Spinal cord (tissue), 10 donors: ENCODE results near the gene FDXACB1. TPM values are rescaled to one million over a fixed set of nuclear protein-coding genes. Genes with fewer than 3 reads are reported as not detected.
"Not testable (repeated sequence)": the region's sequence is repeated elsewhere in the genome, so short reads cannot be mapped to it uniquely, and the experiment has no call there.

ENCODE experiments used
- DNase-seq, 6 donors: peaks; one replicate each; pipeline versions ENCODE4 v3.0.0 to v3.0.0-alpha.2; 2013 to 2015; ENCODE audit warnings: low spot score in 6 of 6, low read depth in 4 of 6
- H3K27ac ChIP-seq: one replicate; pipeline ENCODE4 v1.5.1; 2013; ENCODE audit warnings: low read depth, low read length, control low read depth
- H3K27me3 ChIP-seq: one replicate; pipeline ENCODE4 v1.6.1; 2013; ENCODE audit warnings: low read length; ENCODE audit not compliant: control insufficient read depth, insufficient read depth
- H3K36me3 ChIP-seq: one replicate; pipeline ENCODE4 v1.6.1; 2013; ENCODE audit warnings: low read length; ENCODE audit not compliant: control insufficient read depth, insufficient read depth
- H3K4me1 ChIP-seq: one replicate; pipeline ENCODE4 v1.6.1; 2013; ENCODE audit warnings: low read length; ENCODE audit not compliant: control insufficient read depth, insufficient read depth
- H3K4me3 ChIP-seq: one replicate; pipeline ENCODE4 v1.5.1; 2013; ENCODE audit warnings: low read depth, low read length, control low read depth
- H3K9me3 ChIP-seq: one replicate; pipeline ENCODE4 v1.6.1; 2013; ENCODE audit warnings: low read length; ENCODE audit not compliant: control insufficient read depth, insufficient read depth
- WGBS: methylation state at CpG from one replicate; pipeline ENCODE4 v1.1.5; 2013; ENCODE audit warnings: missing lambda C conversion rate; ENCODE audit not compliant: insufficient coverage; 5-methylcytosine and 5-hydroxymethylcytosine counted together
- polyA plus RNA-seq, 2 donors: library from polyadenylated mRNA; unstranded; fragments of 120-200 nt; gene quantifications; one replicate each; pipeline ENCODE4 v1.2.1, GENCODE V29; 2013; ENCODE audit not compliant: insufficient read length in 2 of 2
- total RNA-seq, 2 donors: library from RNA; depleted of rRNA in 1 of 2; stranded (reverse); fragments of 120-200 nt in 1 of 2; fragments of >200 nt in 1 of 2; gene quantifications; one replicate each; pipeline versions ENCODE4 v1.2.3 to v1.2.4, GENCODE V29; 2013 to 2014
- donor health status: healthy.

FDXACB1 gene
- total and polyA plus RNA-seq, 4 donors = 4.4 to 7.1 (median 4.7) TPM

DNA sequence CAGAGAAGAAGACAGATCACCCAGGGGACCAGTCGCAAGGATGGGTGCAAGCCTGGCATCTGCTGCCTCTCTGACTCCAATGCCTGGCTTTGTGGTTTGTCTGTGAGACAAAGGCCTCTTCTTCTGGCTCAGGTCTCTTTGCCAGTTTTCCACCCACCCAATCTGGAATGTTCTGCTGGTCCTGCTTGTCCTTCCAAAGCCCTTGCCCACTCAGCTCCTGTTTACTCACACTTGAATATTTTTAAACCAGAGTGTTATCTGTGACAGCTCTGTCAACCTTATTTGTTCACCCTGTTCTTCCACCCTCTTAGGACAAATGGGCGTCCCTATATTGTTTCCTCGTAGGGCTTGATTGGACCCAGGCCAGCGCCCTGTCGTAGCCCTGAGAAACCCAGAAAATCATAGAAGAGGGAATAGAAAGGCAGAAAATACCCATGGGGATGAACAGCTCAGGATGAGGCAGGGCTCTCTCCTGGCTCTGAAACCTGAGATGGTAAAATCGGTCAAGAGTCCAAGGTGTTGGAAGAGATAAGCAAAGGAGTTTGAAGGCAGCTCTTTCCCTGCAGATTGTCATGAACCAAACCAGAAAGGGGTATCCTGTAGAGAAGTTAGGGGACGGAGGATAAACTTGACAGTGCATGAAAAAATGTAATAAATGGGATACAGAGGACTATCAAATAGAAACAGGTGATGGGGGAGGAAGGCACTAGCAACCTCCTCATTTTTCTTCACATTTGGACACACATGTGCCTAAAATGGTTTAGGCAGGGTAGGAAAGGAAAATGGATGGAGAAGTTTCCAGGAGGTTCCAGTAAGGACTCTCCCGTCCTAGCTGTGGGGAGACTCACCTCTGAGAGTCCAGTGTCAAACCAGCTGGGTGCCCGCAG, 32.0 kb upstream of the FDXACB1 start:
- Histone ChIP-seq H3K27me3 (no peaks in the 10 kb centered on the region), H3K9me3 (no peaks in the 10 kb centered on the region), H3K27ac (peak overlapping the region; percentile 87), H3K36me3 (no peaks in the 10 kb centered on the region), H3K4me3 (peak overlapping the region; percentile 4), H3K4me1 (peaks cover 33% of the 10 kb centered on the region)
- DNase-seq = peak in 1 of 6 donors; percentile 57
- WGBS = 71% methylated on average over 9 of the region's 9 CpGs

DNA sequence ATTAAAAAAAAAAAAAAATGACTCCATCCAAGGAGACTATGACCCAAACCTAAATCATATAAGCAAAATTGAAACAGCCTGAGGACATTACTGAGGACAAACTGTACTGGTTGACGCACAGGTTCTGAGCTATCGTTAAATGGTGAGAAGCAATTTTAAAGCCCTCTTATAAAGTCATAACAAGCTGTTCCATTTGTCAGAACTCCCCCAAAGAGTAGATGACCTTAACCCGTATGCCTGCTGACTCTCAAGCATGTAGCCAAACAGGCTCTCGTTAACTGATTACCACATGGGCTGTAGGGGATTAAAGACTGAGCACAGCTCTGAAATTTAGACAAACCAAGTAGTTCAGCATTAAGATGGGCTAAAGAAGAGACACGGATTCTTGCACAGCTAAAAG, 30.4 kb upstream of the FDXACB1 start:
- no peaks in the 10 kb centered on the region for H3K27me3 ChIP-seq
- H3K9me3 ChIP-seq = no peaks in the 10 kb centered on the region
- H3K36me3 ChIP-seq = no peaks in the 10 kb centered on the region
- peak in 1 of 6 donors; percentile 19 for DNase-seq
- WGBS = 92% methylated on average over 2 of the region's 5 CpGs
- H3K4me3 ChIP-seq = no peak overlapping the region
- no peak overlapping the region for H3K27ac ChIP-seq
- peaks cover 33% of the 10 kb centered on the region for H3K4me1 ChIP-seq

DNA sequence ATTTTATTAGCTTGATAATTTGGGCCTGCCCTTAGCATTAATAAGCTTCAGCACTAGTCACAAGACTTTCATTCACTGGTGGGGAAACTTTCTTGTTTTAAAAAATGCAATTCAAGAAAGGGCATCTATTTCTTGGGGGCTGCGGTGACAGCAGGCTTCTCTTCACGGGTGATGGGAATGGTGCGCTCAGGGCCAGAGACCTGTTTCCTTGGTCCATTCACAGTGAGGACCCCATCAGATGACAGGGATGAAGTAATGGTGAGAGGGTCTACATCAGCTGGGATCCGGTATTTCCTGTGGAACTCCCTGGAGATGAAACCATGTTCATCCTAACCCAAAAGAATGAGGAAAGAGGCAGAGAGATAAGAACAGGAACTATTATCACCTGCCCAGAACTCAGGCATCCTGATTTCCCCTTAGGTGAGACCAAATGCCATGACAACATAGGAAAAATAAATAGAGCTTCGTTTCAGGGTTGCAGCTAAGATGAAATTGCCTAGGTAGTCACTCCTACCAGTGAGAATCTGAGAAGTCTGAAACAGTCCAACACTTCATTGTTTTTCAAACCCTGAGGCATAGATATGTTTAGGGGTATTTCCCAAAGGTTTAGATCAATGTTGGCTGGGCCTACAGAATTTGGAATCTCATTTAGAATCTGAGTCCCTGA, 29.8 kb upstream of the FDXACB1 start:
- WGBS = 93% methylated on average over 3 of the region's 5 CpGs
- Histone ChIP-seq H3K27me3 (no peaks in the 10 kb centered on the region), H3K4me3 (no peak overlapping the region), H3K4me1 (peaks cover 27% of the 10 kb centered on the region), H3K36me3 (no peaks in the 10 kb centered on the region), H3K27ac (no peak overlapping the region), H3K9me3 (no peaks in the 10 kb centered on the region)
- no peak for DNase-seq

DNA sequence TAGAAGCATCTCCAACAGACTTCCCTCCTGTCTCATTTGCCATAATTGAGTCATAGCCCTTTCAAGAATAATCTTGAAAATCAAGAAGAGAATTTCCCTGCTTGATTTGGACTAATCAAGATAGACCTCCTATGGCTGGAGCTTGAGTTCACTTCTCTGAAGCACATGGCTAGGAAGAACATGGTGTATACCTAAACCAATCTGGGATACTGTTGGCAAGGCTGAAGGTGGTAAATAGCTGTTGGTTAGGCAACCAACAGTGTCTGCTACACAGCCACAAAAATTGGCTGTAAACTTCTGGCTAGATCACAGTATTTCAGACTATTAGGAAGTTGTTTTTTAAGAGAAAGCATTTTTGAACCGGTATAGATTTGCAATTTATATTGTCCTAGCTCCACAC, 27.7 kb upstream of the FDXACB1 start:
- no peaks in the 10 kb centered on the region for H3K27me3 ChIP-seq
- no peak overlapping the region for H3K4me3 ChIP-seq
- peaks cover 7% of the 10 kb centered on the region for H3K4me1 ChIP-seq
- no peak overlapping the region for H3K27ac ChIP-seq
- no peak for DNase-seq
- WGBS = no CpG with 5 or more reads among the region's 1 CpG
- no peaks in the 10 kb centered on the region for H3K36me3 ChIP-seq
- H3K9me3 ChIP-seq = no peaks in the 10 kb centered on the region

DNA sequence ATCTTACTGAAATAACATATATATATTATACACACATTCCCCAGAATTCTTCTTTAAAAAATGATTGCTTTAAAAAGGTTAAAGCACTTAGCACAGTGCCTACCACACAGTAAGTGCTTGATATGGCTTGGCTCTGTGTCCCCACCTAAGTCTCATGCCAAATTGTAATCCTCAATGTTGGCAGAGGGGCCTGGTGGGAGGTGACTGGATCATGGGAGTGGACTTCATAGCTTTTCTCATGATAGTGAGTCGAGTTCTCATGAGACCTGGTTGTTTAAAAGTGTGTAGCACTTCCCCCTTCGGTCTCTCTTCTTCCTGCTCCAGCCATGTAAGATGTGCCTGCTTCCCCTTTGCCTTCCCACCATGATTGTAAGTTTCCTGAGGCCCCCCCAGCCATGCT, 26.4 kb upstream of the FDXACB1 start:
- Histone ChIP-seq H3K27ac (no peak overlapping the region), H3K4me1 (no peaks in the 10 kb centered on the region), H3K36me3 (no peaks in the 10 kb centered on the region), H3K27me3 (no peaks in the 10 kb centered on the region), H3K4me3 (no peak overlapping the region), H3K9me3 (no peaks in the 10 kb centered on the region)
- no peak for DNase-seq
- no CpG with 5 or more reads among the region's 2 CpGs for WGBS

DNA sequence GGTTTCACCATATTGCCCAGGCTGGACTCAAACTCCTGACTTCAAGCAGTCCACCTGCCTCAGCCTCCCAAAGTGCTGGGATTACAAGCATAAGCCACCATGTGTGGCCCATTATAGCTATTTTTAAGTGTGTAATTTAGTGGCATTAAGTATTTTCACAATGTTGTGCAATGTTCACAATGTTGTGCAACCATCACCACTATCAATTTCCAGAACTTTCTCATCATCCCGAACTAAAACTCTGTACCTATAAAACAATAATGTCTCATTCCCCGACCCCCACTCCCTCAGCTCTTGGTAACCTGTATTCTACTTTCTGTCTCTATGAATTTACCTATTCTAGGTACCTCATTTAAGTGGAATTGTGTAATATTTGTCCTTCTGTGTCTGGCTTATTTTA, 7.9 kb upstream of the FDXACB1 start:
- Histone ChIP-seq H3K4me3 (no peak overlapping the region), H3K4me1 (no peaks in the 10 kb centered on the region), H3K36me3 (no peaks in the 10 kb centered on the region), H3K9me3 (no peaks in the 10 kb centered on the region), H3K27me3 (no peaks in the 10 kb centered on the region), H3K27ac (no peak overlapping the region)
- WGBS = no CpG with 5 or more reads among the region's 2 CpGs
- DNase-seq = no peak

DNA sequence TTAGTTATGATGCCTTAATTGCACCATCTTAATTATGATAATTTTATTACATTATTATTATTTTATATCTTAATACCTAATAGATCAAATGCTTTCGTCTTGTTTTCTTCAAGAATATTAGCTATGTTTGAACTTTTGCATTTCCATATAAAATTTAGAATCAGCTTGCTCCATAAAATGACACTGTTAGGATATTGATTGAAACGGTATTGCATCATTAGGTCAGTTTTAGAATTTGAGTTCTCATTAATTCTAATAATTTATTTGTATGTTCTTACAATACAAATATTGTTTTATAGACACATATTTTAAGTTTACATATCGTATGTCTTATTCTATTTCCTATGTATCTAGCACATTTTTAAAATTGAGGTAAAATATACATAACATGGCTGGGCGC, 7.1 kb upstream of the FDXACB1 start:
- Histone ChIP-seq H3K9me3 (no peaks in the 10 kb centered on the region), H3K4me1 (no peaks in the 10 kb centered on the region), H3K27ac (no peak overlapping the region), H3K27me3 (no peaks in the 10 kb centered on the region), H3K36me3 (no peaks in the 10 kb centered on the region), H3K4me3 (no peak overlapping the region)
- WGBS = no CpG with 5 or more reads among the region's 4 CpGs
- DNase-seq = no peak

DNA sequence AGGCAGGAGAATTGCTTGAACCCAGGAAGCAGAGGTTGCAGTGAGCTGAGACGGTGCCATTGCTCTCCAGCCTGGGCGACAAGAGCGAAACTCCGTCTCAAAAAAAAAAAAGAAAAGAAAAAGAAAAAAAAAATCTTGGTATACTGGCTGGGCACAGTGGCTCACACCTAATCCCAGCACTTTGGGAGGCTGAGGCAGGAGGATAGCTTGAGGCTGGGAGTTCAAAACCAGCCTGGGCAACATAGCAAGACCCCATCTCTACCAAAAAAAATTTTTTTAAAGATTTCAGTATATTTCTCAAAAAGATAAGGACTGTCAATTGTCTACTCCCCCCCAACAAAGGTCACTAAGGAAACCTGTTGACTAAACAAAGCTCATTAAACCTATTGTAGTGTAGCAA, 6.1 kb upstream of the FDXACB1 start:
- H3K27ac ChIP-seq, H3K4me1 ChIP-seq, H3K9me3 ChIP-seq, DNase-seq, H3K36me3 ChIP-seq, H3K4me3 ChIP-seq, H3K27me3 ChIP-seq: not testable (repeated sequence)
- WGBS = no CpG with 5 or more reads among the region's 4 CpGs

DNA sequence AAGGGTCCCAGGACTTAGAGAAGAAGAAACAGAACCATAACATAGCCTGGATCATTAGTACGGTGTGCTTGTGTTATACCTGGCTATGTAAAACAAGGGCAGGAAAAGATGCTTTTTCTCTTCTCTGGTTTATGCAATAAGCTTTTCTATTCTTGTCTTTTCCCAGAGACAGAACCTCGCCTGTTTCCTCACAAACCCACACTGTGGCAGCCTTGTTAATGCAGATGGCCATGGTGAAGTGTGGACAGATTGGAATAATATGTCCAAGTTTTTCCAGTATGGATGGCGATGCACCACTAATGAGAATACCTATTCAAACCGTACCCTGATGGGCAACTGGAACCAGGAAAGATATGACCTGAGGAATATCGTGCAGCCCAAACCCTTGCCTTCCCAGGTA, 3.2 kb upstream of the FDXACB1 start:
- H3K36me3 ChIP-seq = no peaks in the 10 kb centered on the region
- H3K9me3 ChIP-seq = no peaks in the 10 kb centered on the region
- H3K4me3 ChIP-seq = no peak overlapping the region
- H3K4me1 ChIP-seq = no peaks in the 10 kb centered on the region
- DNase-seq = no peak
- WGBS = 92% methylated on average over 2 of the region's 5 CpGs
- H3K27me3 ChIP-seq = no peaks in the 10 kb centered on the region
- no peak overlapping the region for H3K27ac ChIP-seq

DNA sequence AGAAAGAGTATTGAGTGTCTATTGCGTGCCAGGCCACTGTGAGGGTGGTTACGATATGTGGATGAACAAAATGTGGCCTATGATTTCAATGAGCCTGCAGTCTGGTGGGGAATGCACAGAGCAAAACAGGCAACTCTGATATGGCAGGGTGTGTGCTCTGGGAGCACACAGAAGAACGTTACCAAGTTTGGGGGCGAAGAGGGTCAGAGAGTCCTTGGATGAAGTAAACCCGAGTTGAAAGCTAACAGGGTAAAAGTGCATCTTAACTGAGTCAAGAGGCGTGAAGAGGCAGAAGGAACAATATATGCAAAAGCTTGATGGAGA, 634 bp upstream of the FDXACB1 start:
- H3K4me1 ChIP-seq = no peaks in the 10 kb centered on the region
- no peaks in the 10 kb centered on the region for H3K27me3 ChIP-seq
- peak overlapping the region; percentile 93 for H3K4me3 ChIP-seq
- H3K9me3 ChIP-seq = no peaks in the 10 kb centered on the region
- no peak for DNase-seq
- no peaks in the 10 kb centered on the region for H3K36me3 ChIP-seq
- H3K27ac ChIP-seq = peak overlapping the region; percentile 96
- WGBS = 49% methylated on average over 6 of the region's 6 CpGs
